GM19238 (cell line): ENCODE data around the gene EPDR1.

ENCODE experiments used
- DNase-seq: peaks from one replicate; pipeline ENCODE4 v3.0.0; 2011; ENCODE audit warnings: low spot score; ENCODE audit not compliant: insufficient read length

The EPDR1 gene

DNA sequence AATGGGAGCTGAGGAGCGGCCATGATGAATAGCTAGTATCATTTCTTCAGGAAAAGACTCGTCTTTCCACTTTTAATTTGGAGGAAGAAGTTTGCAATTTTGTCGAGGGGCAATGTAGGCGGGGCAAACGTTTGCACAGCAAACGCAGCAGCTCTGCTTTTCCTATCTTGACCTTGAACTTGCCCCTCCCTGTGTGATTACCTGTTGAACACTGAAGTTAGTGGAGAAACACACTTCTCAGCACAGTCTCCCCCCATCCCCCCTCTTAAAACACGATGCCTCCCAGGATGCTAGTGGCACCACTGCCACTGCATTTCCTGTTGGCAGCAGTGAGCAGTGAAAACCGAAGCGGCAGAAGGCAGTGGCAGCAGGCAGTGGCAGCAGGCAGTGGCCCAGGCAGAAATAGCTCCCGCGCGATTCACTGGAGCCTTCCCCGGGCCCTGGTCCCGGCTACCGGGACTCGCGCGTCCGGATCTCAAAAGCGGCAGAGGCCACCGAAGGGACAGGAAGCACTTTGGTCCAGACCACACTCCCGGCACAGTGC lies at the start of gene EPDR1:
Gene EPDR1, plus strand, starts transcription at position 336 of the 544 bp plus-strand sequence. CDS start 300 bp downstream, outside the sequence.
- DNase-seq = no peak

- DNase-seq = no peak
Measured at GRCh38 chr7:37882086-37882485, 38.4 kb upstream of the EPDR1 start.

GRCh38 chr7:37893359-37893758 lies 27.1 kb upstream of the EPDR1 start:
- DNase-seq = no peak

DNA sequence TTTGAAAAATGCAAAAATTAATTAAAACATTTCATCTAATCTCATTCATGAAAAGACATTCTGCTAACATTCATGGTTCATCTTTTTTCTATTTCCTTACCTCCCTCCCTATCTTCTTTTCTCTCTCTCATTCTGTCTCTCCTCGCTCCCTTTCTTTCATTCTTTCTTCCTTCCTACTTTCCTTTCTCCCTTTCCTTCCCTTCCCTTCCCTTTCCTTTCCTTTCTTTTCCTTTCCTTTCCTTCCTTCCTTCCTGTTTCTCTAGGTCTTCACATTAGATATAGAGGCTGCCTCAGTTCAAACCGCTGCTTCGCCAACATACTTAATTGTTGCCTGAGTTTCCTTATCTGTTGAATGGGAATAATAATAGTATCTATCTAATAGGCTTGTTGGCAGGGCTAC lies 25.8 kb upstream of the EPDR1 start:
- no peak for DNase-seq

- DNase-seq = no peak
Measured at GRCh38 chr7:37899712-37900247, 20.7 kb upstream of the EPDR1 start.

DNA sequence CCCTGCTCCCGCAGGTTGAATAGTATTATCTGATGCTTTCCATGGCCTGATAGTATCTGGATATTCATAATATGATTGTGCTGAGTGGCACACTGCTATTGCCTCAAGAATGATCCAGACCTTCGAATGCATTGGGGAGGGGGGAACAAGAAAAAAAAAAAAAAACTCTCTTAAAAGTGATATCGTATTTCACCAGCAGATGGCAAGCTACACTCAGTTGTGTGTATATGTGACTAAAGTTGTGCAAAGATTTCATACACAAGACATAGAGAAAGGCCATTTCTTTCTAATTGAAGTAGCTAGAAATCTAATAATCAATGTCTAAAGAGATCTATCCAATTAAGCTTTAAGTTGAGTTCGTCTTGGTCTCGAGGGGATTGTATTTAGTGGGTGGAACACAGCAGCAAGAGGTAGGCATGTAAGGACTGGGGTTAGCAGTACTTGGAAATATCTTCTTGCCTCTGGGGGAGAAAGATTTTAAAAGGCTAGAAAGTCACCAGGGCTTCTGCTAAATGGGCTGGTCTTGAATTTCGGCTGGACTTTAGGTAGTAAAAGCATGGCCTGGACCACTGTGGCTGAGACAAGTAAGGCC lies 19.1 kb upstream of the EPDR1 start:
- DNase-seq = no peak

DNA sequence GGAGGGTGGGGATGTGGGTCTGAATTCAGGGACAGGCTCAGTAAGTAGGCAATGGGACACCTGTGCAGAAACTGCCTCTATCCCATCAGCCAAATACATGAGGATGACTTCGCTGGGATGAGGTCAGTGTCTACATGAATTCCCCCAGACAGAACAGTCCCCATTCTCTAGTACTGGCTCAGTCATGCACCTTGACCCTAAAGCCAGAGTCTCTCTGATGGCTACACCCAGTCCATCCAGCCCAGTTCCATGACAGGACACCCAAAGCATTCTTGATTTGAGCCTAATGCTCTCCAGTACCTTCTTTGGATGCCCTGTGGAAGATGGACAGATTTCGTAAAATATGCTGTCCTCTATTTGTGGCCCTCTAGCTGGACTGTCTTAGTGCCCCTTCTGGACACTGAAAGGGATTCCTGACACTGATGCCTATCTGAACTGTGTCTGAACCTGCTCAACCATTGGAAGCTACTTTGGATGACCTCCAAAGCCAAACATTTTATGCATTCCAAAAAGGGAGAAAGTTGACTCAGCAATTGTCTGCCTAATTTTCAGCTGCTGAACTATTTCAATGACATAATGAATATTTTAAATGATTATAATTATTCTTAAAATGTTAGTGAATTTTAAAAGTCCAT lies 18.4 kb upstream of the EPDR1 start:
- DNase-seq = no peak

GRCh38 chr7:37908221-37908788 lies 12.1 kb upstream of the EPDR1 start:
- DNase-seq = no peak

DNA sequence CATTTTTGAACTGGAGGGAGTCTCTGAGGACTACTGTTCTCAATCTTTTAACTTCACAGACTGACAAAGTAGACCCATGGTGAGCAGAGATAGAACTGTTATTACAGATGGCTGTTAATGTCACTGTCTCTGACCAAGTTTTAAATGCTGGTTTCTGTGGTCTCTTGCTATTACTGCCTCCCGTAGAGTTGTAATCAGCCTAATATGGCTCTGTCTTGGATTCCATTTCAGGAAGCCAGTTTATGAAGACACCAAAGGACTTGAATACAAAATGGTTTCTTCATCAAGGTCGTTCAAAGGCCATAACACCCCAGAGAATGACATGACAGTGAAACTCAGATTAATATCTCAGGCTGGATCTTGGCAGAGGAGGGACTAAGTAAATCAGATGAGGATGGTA lies 7.7 kb upstream of the EPDR1 start:
- no peak for DNase-seq

GRCh38 chr7:37915438-37915837 lies 5.0 kb upstream of the EPDR1 start:
- no peak for DNase-seq

GRCh38 chr7:37916017-37916672 lies 4.3 kb upstream of the EPDR1 start:
- no peak for DNase-seq

- DNase-seq = no peak
Measured at GRCh38 chr7:37916673-37917660, 3.5 kb upstream of the EPDR1 start, which contains the start of gene SFRP4. Gene SFRP4, minus strand, starts transcription at chr7:37916817. Its CDS starts 280 bp downstream, at chr7:37916537.

DNA sequence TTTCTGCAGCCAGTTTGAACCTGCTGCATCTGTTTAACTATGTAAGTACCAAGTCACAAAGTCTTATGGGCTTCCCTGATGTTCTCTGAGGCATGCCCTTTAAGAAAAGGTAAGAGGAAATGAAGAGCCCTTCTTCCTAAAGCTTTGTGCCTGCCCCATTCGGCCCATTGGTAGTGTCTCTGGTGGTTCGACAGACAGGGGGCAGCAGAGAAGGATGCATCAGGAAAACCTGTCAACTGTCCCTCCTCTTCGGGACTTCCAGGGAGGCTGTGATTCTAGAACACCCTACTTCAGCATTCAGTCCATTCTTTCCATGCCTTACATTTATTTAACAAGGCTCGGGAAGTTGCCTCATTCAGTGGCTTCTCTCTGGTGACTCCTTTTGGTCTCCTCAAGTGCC lies 1.9 kb upstream of the EPDR1 start:
- no peak for DNase-seq

DNA sequence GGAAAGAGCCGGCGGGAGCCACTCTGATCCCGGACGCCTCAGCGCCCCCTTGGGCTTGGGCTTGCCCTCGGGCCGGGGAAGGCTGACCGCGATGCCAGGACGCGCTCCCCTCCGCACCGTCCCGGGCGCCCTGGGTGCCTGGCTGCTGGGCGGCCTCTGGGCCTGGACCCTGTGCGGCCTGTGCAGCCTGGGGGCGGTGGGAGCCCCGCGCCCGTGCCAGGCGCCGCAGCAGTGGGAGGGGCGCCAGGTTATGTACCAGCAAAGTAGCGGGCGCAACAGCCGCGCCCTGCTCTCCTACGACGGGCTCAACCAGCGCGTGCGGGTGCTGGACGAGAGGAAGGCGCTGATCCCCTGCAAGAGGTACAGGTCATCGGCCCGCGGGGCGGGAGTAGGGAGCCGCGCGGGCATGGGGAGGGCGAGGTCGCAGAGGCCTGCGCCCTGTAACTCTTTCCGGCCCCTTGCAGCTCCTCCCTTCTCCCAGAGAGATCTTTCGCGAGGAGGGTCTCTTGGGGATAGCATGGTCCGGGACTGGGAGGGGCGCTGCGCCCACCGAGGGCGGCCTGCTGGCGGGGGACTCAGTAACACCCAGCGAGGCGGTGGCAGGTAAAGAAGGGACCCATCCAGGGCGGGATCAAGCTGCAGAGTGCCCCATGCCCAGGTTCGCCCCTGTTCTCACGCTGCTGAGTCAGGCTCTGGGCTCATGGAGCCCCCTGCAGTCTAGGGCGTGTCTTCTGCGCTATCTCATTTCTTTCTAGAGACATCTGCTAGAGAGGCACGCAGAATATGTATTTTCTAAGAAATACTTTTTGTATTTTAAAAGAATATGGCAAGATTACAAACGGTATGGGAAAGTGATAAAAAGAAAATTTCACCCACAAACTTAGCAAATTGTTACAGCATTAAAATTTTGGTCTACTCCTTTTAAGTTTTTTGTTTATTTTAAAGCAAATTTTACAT lies 687 bp downstream of the EPDR1 start:
- DNase-seq = no peak

- DNase-seq = no peak
Measured at GRCh38 chr7:37921876-37922275, 1.4 kb downstream of the EPDR1 start.

DNA sequence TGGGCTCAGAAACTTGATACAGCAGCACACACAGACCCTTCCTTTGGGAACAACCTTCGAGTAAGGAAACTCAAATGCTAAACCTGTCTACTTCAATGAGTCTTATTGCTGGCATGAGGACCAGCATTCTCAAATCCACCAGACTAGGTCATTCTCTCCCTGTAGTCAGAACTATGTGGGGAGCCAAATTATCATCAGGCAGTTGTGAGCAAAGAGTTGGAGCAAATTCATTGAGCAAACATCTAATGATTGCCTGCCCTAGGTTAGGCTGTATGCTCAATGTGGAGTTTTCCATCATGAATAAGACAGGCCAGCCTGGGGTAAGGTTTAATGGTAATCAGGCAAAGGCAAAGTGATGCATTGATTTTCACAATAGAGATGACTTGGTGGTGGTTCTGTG lies 3.6 kb downstream of the EPDR1 start:
- no peak for DNase-seq

DNA sequence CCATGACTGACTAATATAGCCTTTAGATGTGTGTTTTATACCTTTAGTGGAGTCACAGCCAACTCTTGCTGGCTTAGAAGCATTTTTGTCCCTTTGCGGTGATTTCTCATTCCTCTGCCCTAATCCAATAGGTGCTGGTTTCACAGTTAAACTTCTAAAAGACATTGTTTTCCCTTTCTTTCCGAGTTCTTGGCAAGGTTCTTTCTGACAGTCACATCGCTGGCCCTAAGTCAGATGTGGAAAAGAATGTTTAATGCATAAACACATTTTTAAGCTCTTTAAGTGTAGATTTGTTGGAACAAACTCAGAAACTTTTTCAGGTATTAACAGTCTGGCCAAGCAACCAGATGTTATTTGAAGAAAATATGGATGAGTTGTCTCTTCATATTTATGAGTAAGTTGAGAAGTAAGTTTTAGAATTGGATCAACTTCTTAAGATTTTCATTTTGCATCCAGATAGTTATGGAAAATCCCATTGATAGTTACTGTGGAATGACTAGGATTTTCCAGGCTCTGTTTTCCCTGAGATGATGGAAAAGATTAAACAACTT lies 4.1 kb downstream of the EPDR1 start:
- DNase-seq = no peak

- DNase-seq = no peak
Measured at GRCh38 chr7:37925620-37926019, 5.2 kb downstream of the EPDR1 start.

DNA sequence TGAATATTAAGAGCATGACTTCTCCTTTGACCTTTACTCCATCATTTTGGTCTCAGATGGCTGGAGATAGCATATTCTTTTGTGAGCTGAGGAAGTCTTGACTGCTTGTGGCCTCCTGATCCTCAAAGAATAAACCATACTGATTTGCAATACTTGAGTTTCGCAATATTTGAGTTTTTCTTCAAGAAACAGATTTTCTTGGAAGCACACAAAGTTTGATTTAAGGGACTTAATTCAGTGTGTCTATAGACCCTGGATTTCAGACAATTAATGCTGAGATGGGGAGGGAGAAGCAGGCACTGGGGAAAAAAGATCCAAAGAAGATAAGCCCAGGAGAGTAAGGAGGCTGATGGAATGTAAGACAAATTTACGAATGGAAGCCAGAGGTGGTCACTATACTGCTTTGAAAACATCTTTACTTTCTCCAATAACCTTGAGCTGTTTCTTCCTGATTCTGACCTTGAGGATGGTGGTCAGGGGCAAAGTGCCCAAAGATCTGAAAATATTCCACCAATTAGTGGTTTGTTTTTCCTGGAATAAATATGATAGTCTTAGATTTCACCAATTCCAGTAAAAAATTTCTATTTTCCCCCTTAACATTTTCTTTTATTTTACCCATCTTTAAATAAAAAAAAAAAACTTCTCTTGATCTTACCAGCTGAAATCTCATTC lies 7.5 kb downstream of the EPDR1 start:
- DNase-seq = no peak
